Measurements from ENCODE around the gene GOLPH3. TPM values are rescaled to one million over a fixed set of nuclear protein-coding genes. Genes with fewer than 3 reads are reported as not detected.

Gene GOLPH3
- total RNA-seq, 4 donors from 2014 or later, result 58.6 to 74.6 (median 63.0) TPM

DNA sequence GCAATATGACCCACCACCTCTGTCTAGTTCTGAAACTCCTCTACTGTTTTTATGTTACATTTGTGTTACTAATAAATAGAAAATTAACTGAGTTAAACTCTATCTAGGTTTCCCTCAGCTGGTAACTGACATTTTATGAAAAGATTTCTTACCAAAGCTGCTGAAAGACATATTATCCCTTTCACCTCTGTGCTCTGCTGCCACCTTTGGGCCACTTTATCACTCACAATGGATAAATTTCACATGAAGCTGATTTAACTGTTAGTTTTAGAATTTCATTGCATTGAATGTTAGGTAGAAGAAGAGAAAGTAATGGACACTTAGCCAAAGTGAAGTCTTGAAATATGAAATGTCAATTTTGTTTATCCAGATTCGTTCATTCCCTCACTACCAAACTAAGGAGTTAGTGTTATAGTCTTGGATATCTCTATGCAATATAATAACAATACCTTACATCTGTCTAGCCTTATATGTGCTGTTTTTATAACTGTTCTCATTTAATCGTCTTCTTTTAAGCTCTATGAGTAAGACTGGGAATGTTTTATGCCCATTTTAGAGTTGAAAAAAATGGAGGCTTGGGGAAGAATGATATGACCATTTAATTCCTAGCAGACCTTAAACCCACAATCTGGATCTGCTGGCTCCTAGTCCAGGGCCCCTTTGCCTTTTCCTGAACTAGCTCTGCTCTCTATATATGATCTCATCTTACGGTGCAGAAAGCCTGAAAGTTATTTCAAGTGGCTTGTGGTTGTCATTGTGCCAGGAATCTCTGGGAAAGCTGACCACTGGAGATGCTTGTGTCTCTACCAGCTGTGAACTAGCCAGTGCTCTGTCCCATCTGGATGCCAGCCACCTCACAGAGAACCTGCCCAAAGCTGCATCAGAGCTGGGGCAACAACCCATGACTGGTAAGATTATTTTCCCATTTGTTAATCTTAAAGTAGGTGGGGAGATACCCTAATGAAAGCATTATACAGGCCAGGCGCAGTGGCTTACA lies 97.1 kb downstream of the GOLPH3 start:
- Histone ChIP-seq H3K4me1 (no peaks in the 10 kb centered on the region), H3K27me3 (no peaks in the 10 kb centered on the region), H3K9me3 (no peaks in the 10 kb centered on the region), H3K36me3 (peaks cover 0 to 61% (median 0%) of the 10 kb centered on the region in 3 donors), H3K27ac (no peak overlapping the region), H3K4me3 (no peak overlapping the region)
- intact Hi-C loops (cut with DNase I), result loop anchor here (5.0 kb wide), 1 partner anchor 250 kb away; no protein-coding TSS in a partner anchor
- no peak for DNase-seq
- TF ChIP-seq, protein P1, sequence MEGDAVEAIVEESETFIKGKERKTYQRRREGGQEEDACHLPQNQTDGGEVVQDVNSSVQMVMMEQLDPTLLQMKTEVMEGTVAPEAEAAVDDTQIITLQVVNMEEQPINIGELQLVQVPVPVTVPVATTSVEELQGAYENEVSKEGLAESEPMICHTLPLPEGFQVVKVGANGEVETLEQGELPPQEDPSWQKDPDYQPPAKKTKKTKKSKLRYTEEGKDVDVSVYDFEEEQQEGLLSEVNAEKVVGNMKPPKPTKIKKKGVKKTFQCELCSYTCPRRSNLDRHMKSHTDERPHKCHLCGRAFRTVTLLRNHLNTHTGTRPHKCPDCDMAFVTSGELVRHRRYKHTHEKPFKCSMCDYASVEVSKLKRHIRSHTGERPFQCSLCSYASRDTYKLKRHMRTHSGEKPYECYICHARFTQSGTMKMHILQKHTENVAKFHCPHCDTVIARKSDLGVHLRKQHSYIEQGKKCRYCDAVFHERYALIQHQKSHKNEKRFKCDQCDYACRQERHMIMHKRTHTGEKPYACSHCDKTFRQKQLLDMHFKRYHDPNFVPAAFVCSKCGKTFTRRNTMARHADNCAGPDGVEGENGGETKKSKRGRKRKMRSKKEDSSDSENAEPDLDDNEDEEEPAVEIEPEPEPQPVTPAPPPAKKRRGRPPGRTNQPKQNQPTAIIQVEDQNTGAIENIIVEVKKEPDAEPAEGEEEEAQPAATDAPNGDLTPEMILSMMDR (IDR thresholded peaks at IDR 0.05), result peak; percentile 45 to 86 (median 73)
- TF ChIP-seq POLR2A (IDR thresholded peaks at IDR 0.05), result no peak
- 46 to 52% methylated on average over 4 of the region's 4 CpGs for whole genome bisulfite sequencing, 2 donors

Small RNA genes within 50 kb of the gene (small RNA-seq; reads per million reads assigned to genes)
- 0 reads per million in 4 donors for gene RF00019

Other genes starting within 250 kb of the GOLPH3 start
- gene MTMR12, start 138.6 kb upstream of the GOLPH3 start, total RNA-seq, result 10 to 100 TPM; 13.8 to 27.5 (median 17.4) TPM